ENCODE measurements around the gene THAP3.
"Not testable (repeated sequence)": the region's sequence is repeated elsewhere in the genome, so short reads cannot be mapped to it uniquely, and the experiment has no call there.

DNA sequence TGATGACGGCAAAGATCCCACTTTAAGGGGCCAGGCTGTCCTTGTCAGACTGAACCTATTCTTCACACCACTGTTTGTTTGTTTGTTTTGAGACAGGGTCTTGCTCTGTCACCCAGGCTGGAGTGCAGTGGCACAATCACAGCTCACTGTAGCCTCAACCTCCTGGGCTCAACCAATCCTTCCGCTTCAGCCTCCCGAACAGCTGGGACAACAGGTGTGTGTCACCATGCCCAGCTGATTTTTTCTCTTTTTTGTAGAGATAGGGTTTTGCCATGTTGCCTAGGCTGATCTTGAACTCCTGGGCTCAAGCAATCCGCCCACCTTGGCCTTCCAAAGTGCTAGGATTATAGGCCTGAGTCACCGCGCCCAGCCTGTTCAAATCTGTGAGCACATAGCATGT is 12.1 kb downstream of the THAP3 start:
- TF ChIP-seq, protein P1, sequence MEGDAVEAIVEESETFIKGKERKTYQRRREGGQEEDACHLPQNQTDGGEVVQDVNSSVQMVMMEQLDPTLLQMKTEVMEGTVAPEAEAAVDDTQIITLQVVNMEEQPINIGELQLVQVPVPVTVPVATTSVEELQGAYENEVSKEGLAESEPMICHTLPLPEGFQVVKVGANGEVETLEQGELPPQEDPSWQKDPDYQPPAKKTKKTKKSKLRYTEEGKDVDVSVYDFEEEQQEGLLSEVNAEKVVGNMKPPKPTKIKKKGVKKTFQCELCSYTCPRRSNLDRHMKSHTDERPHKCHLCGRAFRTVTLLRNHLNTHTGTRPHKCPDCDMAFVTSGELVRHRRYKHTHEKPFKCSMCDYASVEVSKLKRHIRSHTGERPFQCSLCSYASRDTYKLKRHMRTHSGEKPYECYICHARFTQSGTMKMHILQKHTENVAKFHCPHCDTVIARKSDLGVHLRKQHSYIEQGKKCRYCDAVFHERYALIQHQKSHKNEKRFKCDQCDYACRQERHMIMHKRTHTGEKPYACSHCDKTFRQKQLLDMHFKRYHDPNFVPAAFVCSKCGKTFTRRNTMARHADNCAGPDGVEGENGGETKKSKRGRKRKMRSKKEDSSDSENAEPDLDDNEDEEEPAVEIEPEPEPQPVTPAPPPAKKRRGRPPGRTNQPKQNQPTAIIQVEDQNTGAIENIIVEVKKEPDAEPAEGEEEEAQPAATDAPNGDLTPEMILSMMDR (IDR thresholded peaks at IDR 0.05) = not testable (repeated sequence)
- TF ChIP-seq POLR2AphosphoS5 (IDR thresholded peaks at IDR 0.05); POLR2A (IDR thresholded peaks at IDR 0.05; ENCODE audit: low read depth): not testable (repeated sequence)

Data from esophagus muscularis mucosa (tissue), 3 donors.